GM12878 (cell line): ENCODE data around the gene MOGAT1. TPM values are rescaled to one million over a fixed set of nuclear protein-coding genes. Genes with fewer than 3 reads are reported as not detected.
"Not testable (repeated sequence)": the region's sequence is repeated elsewhere in the genome, so short reads cannot be mapped to it uniquely, and the experiment has no call there.

Experiments used
- ATAC-seq: fragments of 200-7000 bp; cut with Tn5 transposase; 3 replicates; pipeline ENCODE4 v1.9.1; 2020; ENCODE audit warnings: mild to moderate bottlenecking, moderate library complexity
- BruUV-seq: library from RNA; stranded (reverse); fragments of 400-500 nt; replicated peaks from 2 replicates; lab custom pipeline; 2021; lab: Mats Ljungman, UMichigan
- CTCF ChIA-PET: fragments of 300-600 bp; sonication (Branson Sonifier 250); formaldehyde crosslinking; extraction: SDS; loops from one replicate; lab custom pipeline; 2021; ENCODE audit warnings: inconsistent platforms; lab: Yijun Ruan, JAX
- POLR2A ChIA-PET: fragments of 350-600 bp; formaldehyde crosslinking; extraction: SDS; loops from one replicate; lab custom pipeline; 2021; ENCODE audit warnings: inconsistent platforms; lab: Charles Lee
- RAD21 ChIA-PET: fragments of 300-600 bp; sonication (Branson Sonifier 250); formaldehyde crosslinking; loops from one replicate; lab custom pipeline; 2023; ENCODE audit warnings: antibody characterized with exemption; ENCODE audit not compliant: unreplicated experiment; lab: Charles Lee
- SMC1A ChIA-PET: fragments of 300-600 bp; sonication (Branson Sonifier 250); formaldehyde crosslinking; loops from one replicate; lab custom pipeline; 2023; ENCODE audit not compliant: unreplicated experiment, uncharacterized antibody; lab: Charles Lee
- DNase-seq: peaks from one replicate; pipeline ENCODE4 v3.0.0-alpha.2; 2011; ENCODE audit warnings: low read depth, low spot score
- FAIRE-seq: peaks from 3 replicates; lab custom pipeline; 2011; peaks lifted over from hg19 to GRCh38; lab: Jason Lieb, UNC
- H2AFZ ChIP-seq: 2 replicates; pipeline ENCODE4 v1.6.0; 2011; ENCODE audit warnings: low read depth, low read length, control low read depth; ENCODE audit not compliant: control insufficient read depth
- H3K27ac ChIP-seq: 2 replicates; pipeline ENCODE4 v1.5.1; 2011; ENCODE audit warnings: control low read depth; ENCODE audit not compliant: control insufficient read depth, insufficient read depth
- H3K27me3 ChIP-seq, 2 experiments: replicated peaks in 1 of 2; 2 replicates each; pipeline versions ENCODE4 v1.6.0 to v1.6.1; 2011; ENCODE audit warnings: low read length in 1 of 2; ENCODE audit not compliant: control insufficient read depth in 2 of 2, insufficient read depth in 2 of 2
- H3K36me3 ChIP-seq, 2 experiments: 2 replicates each; pipeline ENCODE4 v1.5.1; 2011; ENCODE audit warnings: low read length in 1 of 2; ENCODE audit not compliant: control insufficient read depth in 2 of 2, insufficient read depth in 2 of 2
- H3K4me1 ChIP-seq: 2 replicates; pipeline ENCODE4 v1.6.1; 2011; ENCODE audit warnings: mild to moderate bottlenecking, low read length, moderate library complexity, mixed read lengths; ENCODE audit not compliant: control insufficient read depth, insufficient read depth
- H3K4me2 ChIP-seq: 2 replicates; pipeline ENCODE4 v1.6.0; 2011; ENCODE audit warnings: control low read depth; ENCODE audit not compliant: control insufficient read depth, insufficient read depth
- H3K4me3 ChIP-seq: fragments of 200-600 bp; sonication (generic); 2 replicates; pipeline ENCODE4 v1.5.1; 2016
- H3K79me2 ChIP-seq: 2 replicates; pipeline ENCODE4 v1.6.0; 2011; ENCODE audit warnings: low read length; ENCODE audit not compliant: control insufficient read depth, insufficient read depth
- H3K9ac ChIP-seq: 2 replicates; pipeline ENCODE4 v1.8.0; 2011; ENCODE audit warnings: low read length, control low read depth, mixed read lengths; ENCODE audit not compliant: control insufficient read depth, insufficient read depth
- H3K9me3 ChIP-seq: replicated peaks from 3 replicates; pipeline ENCODE4 v1.5.1; 2011; ENCODE audit warnings: mild to moderate bottlenecking, low read length; ENCODE audit not compliant: control insufficient read depth, insufficient read depth
- H4K20me1 ChIP-seq: 2 replicates; pipeline ENCODE4 v1.6.0; 2011; ENCODE audit not compliant: control insufficient read depth, insufficient read depth
- CBFB ChIP-seq: IDR thresholded peaks from 2 replicates; pipeline ENCODE4 v1.6.1; 2016; ENCODE audit warnings: antibody characterized with exemption, low read depth
- IKZF2 ChIP-seq, 2 experiments: fragments of 450-650 bp; IDR thresholded peaks; 2 replicates each; pipeline ENCODE4 v1.6.1; 2017; ENCODE audit warnings: mild to moderate bottlenecking in 2 of 2, moderate library complexity in 2 of 2
- MXI1 ChIP-seq: fragments of 150-350 bp; IDR thresholded peaks from 2 replicates; pipeline ENCODE4 v1.6.1; 2011; ENCODE audit warnings: low read depth, mild to moderate bottlenecking, inconsistent platforms, low read length, improper control_type of control experiment
- NFIC ChIP-seq: IDR thresholded peaks from 2 replicates; pipeline ENCODE4 v1.6.1; 2012; ENCODE audit warnings: low read depth, mild to moderate bottlenecking, inconsistent platforms, low read length, moderate library complexity
- NR2C1 ChIP-seq: fragments of 450-650 bp; IDR thresholded peaks from 2 replicates; pipeline ENCODE4 v1.6.1; 2017; ENCODE audit warnings: antibody characterized with exemption, mild to moderate bottlenecking, moderate library complexity
- TBL1XR1 ChIP-seq: IDR thresholded peaks from 2 replicates; pipeline ENCODE4 v1.6.1; 2012; ENCODE audit warnings: low read depth, low read length, improper control_type of control experiment
- YY1 ChIP-seq: IDR thresholded peaks from 2 replicates; pipeline ENCODE4 v1.6.1; 2011; ENCODE audit warnings: low read depth, mild to moderate bottlenecking, low read length
- WGBS: methylation state at CpG from one replicate; pipeline ENCODE4 v1.1.6; 2016; ENCODE audit warnings: low lambda C conversion rate; ENCODE audit not compliant: insufficient replicate concordance, insufficient coverage; ENCODE audit errors: missing lambda C conversion rate; 5-methylcytosine and 5-hydroxymethylcytosine counted together
- in situ Hi-C: fragments of 300-500 bp; cut with MboI; formaldehyde crosslinking; loops from 9 replicates; pipeline ENCODE4 v1.14.3; 2018; ENCODE audit warnings: mixed read lengths
- intact Hi-C: fragments of 100-400 bp; cut with micrococcal nuclease; formaldehyde crosslinking; loops from one replicate; pipeline ENCODE4 v1.14.2; 2022; ENCODE audit not compliant: unreplicated experiment
- polyA plus RNA-seq, 11 experiments: library from polyadenylated mRNA; depleted of rRNA in 4 of 11; unstranded in 6 of 11; stranded (reverse) in 5 of 11; fragments of >200 nt; fragmentation: Nextera tagmentation in 4 of 11; fragmentation: Illumina TruSeq in 1 of 11; extraction: Ambion mirVana in 4 of 11; extraction: Trizol in 1 of 11; gene quantifications; 1 replicate in 1 of 11; 2 replicates in 10 of 11; pipeline versions ENCODE4 v1.2.1 to v1.2.3, GENCODE V29; 2011 to 2016; ENCODE audit warnings: inconsistent platforms in 2 of 11, missing spikeins in 2 of 11, low read depth in 1 of 11
- total RNA-seq, 4 experiments: library from RNA; depleted of rRNA in 3 of 4; stranded (reverse); fragments of >200 nt in 3 of 4; fragmentation: Illumina TruSeq in 1 of 4; extraction: Trizol in 1 of 4; gene quantifications; 2 replicates each; pipeline versions ENCODE4 v1.2.1 to v1.2.3, GENCODE V29; 2013 to 2021
- TF ChIP-seq, protein P1 (sequence below): fragments of 450-650 bp; IDR thresholded peaks from 2 replicates; pipeline ENCODE4 v1.6.1; 2017; ENCODE audit warnings: mild to moderate bottlenecking
- TF ChIP-seq, protein P2 (sequence below): fragments of 450-650 bp; IDR thresholded peaks from 2 replicates; pipeline ENCODE4 v1.6.1; 2016; ENCODE audit warnings: mild to moderate bottlenecking
- TF ChIP-seq, protein P3 (sequence below): IDR thresholded peaks from 2 replicates; pipeline ENCODE4 v1.6.1; 2012; ENCODE audit warnings: low read length, inconsistent platforms

Gene MOGAT1
- total and polyA plus RNA-seq, 10 of the 15 experiments (the other 5 are each of a cell fraction or from before 2014, with no cell fraction given): not detected

- DNase-seq, H3K9ac ChIP-seq, ATAC-seq, in situ Hi-C loops, intact Hi-C loops, H3K9me3 ChIP-seq, H3K4me2 ChIP-seq, H3K27me3 ChIP-seq, FAIRE-seq, H4K20me1 ChIP-seq, H2AFZ ChIP-seq, H3K36me3 ChIP-seq, H3K79me2 ChIP-seq, BruUV-seq, H3K4me1 ChIP-seq: not testable (repeated sequence)
- Histone ChIP-seq H3K4me3 (0 out of 2 replicates have a peak overlapping the region, but pooled peaks have one; percentile 5), H3K27ac (peak overlapping the region; percentile 50)
- RAD21 ChIA-PET: interaction anchor here (1.0 to 1.1 kb wide), 2 partner anchors 11 to 182 kb away, joined by 3 to 4 read pairs; no protein-coding TSS in a partner anchor
- SMC1A ChIA-PET: interaction anchor here (0.6 to 1.4 kb wide), 4 partner anchors 9 to 24 kb away, joined by 3 to 7 read pairs (median 4); no protein-coding TSS in a partner anchor
- POLR2A ChIA-PET: interaction anchor here (1.1 kb wide), 1 partner anchor 15 kb away, joined by 3 read pairs; no protein-coding TSS in a partner anchor
- WGBS: 100% methylated on average over 2 of the region's 2 CpGs
- CTCF ChIA-PET: interaction anchor here (0.8 to 1.5 kb wide), 6 partner anchors 13 to 191 kb away, joined by 3 to 8 read pairs (median 4); no protein-coding TSS in a partner anchor
- TF ChIP-seq, protein P1, sequence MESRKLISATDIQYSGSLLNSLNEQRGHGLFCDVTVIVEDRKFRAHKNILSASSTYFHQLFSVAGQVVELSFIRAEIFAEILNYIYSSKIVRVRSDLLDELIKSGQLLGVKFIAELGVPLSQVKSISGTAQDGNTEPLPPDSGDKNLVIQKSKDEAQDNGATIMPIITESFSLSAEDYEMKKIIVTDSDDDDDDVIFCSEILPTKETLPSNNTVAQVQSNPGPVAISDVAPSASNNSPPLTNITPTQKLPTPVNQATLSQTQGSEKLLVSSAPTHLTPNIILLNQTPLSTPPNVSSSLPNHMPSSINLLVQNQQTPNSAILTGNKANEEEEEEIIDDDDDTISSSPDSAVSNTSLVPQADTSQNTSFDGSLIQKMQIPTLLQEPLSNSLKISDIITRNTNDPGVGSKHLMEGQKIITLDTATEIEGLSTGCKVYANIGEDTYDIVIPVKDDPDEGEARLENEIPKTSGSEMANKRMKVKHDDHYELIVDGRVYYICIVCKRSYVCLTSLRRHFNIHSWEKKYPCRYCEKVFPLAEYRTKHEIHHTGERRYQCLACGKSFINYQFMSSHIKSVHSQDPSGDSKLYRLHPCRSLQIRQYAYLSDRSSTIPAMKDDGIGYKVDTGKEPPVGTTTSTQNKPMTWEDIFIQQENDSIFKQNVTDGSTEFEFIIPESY: peak; percentile 84
These were observed 50.1 kb downstream of the MOGAT1 start for GRCh38 chr2:222721597-222721996.

DNA sequence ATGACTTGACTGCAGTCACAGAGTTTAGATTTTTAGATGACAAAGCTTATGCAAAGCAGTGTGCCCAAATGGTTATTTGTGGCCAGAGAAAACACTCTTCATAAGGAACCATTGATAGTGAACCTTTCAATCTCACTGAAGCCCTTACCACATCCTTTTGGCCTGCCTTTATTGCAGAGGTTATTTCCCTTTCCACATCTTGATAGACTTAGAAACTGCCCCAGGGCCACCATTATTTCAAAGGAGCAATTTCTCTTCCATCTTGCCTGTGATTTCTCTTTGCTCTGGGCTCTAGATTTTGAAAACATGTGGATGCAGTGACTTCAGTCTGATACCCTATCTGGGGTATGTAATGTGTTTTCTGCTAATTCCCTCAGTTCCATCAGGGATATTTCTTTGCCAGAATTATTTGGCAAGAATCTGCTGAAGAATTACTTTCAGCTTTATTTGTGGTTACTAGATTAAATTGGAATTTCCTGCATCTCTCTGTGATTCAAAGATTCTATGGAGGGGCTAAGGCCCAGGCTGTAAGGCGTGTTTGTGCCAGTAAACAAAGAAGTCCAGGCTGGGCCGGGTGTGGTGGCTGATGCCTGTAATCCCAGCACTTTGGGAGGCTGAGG, 51.0 kb downstream of the MOGAT1 start:
- Histone ChIP-seq H3K4me3 (no peak overlapping the region), H3K27ac (peak overlapping the region; percentile 74), H3K79me2 (no peaks in the 10 kb centered on the region), H3K27me3 (no peaks in the 10 kb centered on the region), H3K9ac (no peak overlapping the region), H3K9me3 (peaks cover 9% of the 10 kb centered on the region; the same call in 2 of the 3 replicates), H3K4me1 (peaks cover 10% of the 10 kb centered on the region), H3K4me2 (peak overlapping the region; percentile 55; the same call in 1 of the 2 replicates), H3K36me3 (no peaks in the 10 kb centered on the region), H4K20me1 (no peaks in the 10 kb centered on the region), H2AFZ (peak overlapping the region; percentile 39; the same call in 1 of the 2 replicates)
- peak; percentile 64 for DNase-seq
- intact Hi-C loops (no loop called here), in situ Hi-C loops (no loop called here)
- SMC1A ChIA-PET: interaction anchor here (0.6 to 1.4 kb wide), 4 partner anchors 8 to 24 kb away, joined by 3 to 7 read pairs (median 4); no protein-coding TSS in a partner anchor
- BruUV-seq: no TSS peak
- peak; percentile 97 for ATAC-seq
- 72% methylated on average over 2 of the region's 2 CpGs for WGBS
- POLR2A ChIA-PET: interaction anchor here (0.7 to 1.1 kb wide), 2 partner anchors 16 to 17 kb away, joined by 3 read pairs; no protein-coding TSS in a partner anchor
- RAD21 ChIA-PET: interaction anchor here (1.0 to 1.1 kb wide), 2 partner anchors 12 to 181 kb away, joined by 3 to 4 read pairs; no protein-coding TSS in a partner anchor
- peak; percentile 89 for FAIRE-seq
- CTCF ChIA-PET: interaction anchor here (0.8 to 1.5 kb wide), 6 partner anchors 14 to 190 kb away, joined by 3 to 8 read pairs (median 4); no protein-coding TSS in a partner anchor
- TF ChIP-seq NFIC: peak; percentile 66
- TF ChIP-seq, protein P2, sequence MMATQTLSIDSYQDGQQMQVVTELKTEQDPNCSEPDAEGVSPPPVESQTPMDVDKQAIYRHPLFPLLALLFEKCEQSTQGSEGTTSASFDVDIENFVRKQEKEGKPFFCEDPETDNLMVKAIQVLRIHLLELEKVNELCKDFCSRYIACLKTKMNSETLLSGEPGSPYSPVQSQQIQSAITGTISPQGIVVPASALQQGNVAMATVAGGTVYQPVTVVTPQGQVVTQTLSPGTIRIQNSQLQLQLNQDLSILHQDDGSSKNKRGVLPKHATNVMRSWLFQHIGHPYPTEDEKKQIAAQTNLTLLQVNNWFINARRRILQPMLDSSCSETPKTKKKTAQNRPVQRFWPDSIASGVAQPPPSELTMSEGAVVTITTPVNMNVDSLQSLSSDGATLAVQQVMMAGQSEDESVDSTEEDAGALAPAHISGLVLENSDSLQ: peak; percentile 67
- TF ChIP-seq IKZF2 (IDR thresholded peaks at IDR 0.05): peak in 1 of 2 experiments; percentile 48; a peak in 2 of 4 replicates
- TF ChIP-seq TBL1XR1: no peak
- no peak for TF ChIP-seq NR2C1
- TF ChIP-seq, protein P3, sequence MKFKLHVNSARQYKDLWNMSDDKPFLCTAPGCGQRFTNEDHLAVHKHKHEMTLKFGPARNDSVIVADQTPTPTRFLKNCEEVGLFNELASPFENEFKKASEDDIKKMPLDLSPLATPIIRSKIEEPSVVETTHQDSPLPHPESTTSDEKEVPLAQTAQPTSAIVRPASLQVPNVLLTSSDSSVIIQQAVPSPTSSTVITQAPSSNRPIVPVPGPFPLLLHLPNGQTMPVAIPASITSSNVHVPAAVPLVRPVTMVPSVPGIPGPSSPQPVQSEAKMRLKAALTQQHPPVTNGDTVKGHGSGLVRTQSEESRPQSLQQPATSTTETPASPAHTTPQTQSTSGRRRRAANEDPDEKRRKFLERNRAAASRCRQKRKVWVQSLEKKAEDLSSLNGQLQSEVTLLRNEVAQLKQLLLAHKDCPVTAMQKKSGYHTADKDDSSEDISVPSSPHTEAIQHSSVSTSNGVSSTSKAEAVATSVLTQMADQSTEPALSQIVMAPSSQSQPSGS: peak; percentile 59; the same call in 1 of the 2 replicates
- 0 out of 2 replicates have a peak, but pooled peaks have one; percentile 41 for TF ChIP-seq CBFB
- no peak for TF ChIP-seq MXI1
- peak; percentile 77 for TF ChIP-seq YY1
